ENCODE data around the gene KANTR. TPM values are rescaled to one million over a fixed set of nuclear protein-coding genes. Genes with fewer than 3 reads are reported as not detected.
"Not testable (repeated sequence)": the region's sequence is repeated elsewhere in the genome, so short reads cannot be mapped to it uniquely, and the experiment has no call there.

The KANTR gene
- total RNA-seq, 3 donors from 2014 or later: 3.4 to 4.1 (median 3.6) TPM

DNA sequence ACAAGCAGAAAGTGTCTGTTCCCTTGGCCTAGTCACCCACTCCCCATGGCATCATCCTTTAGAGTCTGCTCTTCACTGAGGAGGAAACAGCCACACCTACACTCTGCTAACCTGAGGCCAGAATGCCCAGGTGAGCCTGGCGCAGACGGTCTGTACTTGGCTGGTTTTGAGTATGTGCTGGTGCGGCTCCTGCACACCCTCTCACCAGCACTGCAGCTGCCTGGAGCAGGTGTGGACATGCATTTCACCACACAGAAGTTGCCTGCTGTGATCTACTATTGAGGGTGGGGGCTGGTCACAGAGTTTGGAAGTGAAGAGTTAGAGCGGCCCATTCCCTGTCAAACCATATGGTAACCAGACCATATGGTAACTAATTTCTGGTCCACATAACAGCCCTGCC lies 39.5 kb downstream of the KANTR start:
- Mint-ChIP-seq H3K9me3 (no peaks in the 10 kb centered on the region), H3K4me3 (no peak overlapping the region), H3K36me3 (ENCODE audit: insufficient read depth) (peaks cover 14% of the 10 kb centered on the region), H3K4me1 (ENCODE audit: low read depth) (no peaks in the 10 kb centered on the region), H3K27me3 (ENCODE audit: low read depth) (no peaks in the 10 kb centered on the region)
- no peak for DNase-seq
- no peak for ATAC-seq

DNA sequence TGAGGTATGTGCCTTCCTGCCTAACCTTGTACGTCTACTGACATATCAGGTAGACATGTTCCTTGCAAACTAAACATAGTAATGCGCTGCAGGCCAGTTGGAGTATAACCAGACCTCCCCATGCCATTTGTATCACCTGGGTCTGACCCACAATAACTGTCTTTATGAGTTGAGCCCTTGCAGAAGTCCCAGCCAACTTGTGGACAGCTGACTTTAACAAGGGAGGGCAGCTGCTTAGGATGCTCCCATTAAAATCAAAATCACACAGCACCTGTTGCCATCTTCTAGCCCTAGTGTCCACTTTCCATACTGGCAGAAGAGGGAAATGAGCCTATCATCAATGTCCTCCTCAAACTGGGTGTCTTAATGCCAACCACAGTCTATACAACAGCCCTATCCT lies 41.6 kb downstream of the KANTR start:
- Mint-ChIP-seq H3K4me3 (no peak overlapping the region), H3K36me3 (ENCODE audit: insufficient read depth) (peaks cover 12% of the 10 kb centered on the region), H3K4me1 (ENCODE audit: low read depth) (no peaks in the 10 kb centered on the region), H3K27me3 (ENCODE audit: low read depth) (no peaks in the 10 kb centered on the region), H3K9me3 (no peaks in the 10 kb centered on the region)
- no peak for ATAC-seq
- no peak for DNase-seq

DNA sequence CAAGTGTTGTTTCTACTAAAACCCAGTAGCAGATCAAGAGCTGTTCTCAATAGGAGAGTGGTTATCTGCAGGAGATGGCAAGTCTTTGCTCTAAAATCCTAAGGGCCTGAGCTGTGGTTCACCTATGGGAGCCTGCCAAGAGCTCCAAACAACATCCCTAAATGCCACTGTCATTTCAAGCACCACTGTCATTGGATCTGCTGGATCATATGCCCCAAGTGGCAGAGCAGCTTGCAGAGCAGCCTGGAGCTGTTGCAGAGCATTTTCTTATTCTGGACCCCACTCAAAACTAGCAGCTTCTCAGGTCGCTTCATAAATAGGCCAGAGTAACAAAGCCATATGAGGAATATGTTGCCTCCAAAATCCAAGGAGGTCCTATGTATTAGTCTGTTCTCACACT lies 59.6 kb downstream of the KANTR start:
- Mint-ChIP-seq H3K9me3 (no peaks in the 10 kb centered on the region), H3K27me3 (ENCODE audit: low read depth) (no peaks in the 10 kb centered on the region), H3K4me3 (no peak overlapping the region), H3K4me1 (ENCODE audit: low read depth) (no peaks in the 10 kb centered on the region), H3K36me3 (ENCODE audit: insufficient read depth) (peaks cover 2% of the 10 kb centered on the region)
- ATAC-seq (no peak), DNase-seq (no peak)

DNA sequence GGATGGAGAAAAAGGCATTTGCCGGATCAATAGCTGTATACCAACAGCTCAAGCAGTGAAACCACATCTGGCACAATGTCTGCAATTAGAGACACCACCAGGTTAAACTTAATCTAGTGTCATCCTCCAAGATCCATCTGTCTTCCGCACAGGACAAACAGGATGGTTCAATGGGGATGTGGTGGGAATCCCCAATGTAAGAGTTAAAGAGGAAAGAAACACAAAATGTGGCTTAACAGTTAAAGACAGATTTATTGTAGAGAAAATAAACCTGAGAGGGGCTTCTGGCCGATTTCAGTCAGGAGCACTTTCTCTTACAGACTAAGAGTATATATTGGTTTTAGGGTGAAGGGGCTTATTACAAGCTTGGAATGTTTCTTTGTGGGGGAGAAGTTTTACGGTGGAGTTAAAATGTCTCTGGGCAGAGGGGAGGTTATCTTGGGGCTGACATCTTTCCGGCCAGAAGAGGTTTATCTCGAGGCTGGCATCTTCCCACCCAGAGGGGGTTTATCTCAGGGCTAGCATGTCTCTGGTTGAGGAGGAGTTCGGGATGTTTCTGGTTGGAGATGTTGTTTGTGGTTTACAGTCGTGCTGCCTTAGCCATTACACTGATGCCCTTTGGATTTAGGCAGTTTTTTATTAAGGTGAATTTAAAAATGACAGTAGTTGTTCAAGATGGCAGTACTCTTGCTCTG lies 61.7 kb downstream of the KANTR start:
- Mint-ChIP-seq H3K4me1 (ENCODE audit: low read depth) (no peaks in the 10 kb centered on the region), H3K36me3 (ENCODE audit: insufficient read depth) (peaks cover 5% of the 10 kb centered on the region), H3K27me3 (ENCODE audit: low read depth) (no peaks in the 10 kb centered on the region), H3K9me3 (no peaks in the 10 kb centered on the region), H3K4me3 (no peak overlapping the region)
- DNase-seq (no peak), ATAC-seq (no peak)

DNA sequence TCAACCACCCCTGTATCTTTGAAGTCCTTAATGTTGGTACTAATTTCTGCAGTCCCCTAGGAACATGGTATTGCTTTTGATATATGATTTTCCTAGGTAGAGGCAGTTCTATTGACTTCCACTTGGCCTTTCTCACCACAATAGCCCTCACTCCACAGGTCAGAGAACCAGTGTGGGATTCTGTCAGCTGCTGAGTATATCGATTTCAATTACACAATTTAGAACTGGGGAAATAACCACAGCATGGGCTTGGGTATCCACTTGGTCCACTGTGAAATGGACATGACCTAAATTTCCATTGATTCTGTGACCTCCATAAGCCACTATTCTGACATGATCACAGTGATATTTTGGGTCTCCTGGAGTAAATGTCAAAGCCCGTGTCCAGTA lies 62.3 kb downstream of the KANTR start:
- H3K4me3 Mint-ChIP-seq: no peak overlapping the region
- H3K4me1 Mint-ChIP-seq (ENCODE audit: low read depth): no peaks in the 10 kb centered on the region
- DNase-seq (no peak), ATAC-seq (no peak)
- H3K27me3 Mint-ChIP-seq (ENCODE audit: low read depth): no peaks in the 10 kb centered on the region
- peaks cover 5% of the 10 kb centered on the region for H3K36me3 Mint-ChIP-seq (ENCODE audit: insufficient read depth)
- no peaks in the 10 kb centered on the region for H3K9me3 Mint-ChIP-seq

DNA sequence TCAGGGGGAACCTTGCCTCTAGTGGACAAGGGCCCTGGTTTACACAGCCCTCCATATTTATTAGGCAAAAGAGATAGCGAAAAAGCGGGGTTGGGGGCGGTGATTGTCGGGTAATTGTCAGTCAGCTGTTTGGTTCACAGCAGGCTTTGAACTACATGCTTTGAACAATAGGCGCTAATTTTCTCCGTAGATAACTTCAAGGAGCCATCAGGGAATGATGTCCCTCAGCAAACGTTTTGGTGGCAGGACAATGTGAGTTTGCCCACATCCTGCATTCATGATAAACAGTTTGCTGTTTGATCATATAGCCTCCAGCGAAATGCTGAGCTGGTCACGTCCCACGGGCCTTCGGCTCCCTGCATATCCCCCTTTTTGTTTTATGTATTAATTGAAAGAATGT lies 65.2 kb downstream of the KANTR start:
- Mint-ChIP-seq H3K9me3 (no peaks in the 10 kb centered on the region), H3K4me3 (no peak overlapping the region), H3K36me3 (ENCODE audit: insufficient read depth) (peaks cover 3% of the 10 kb centered on the region), H3K4me1 (ENCODE audit: low read depth) (no peaks in the 10 kb centered on the region), H3K27me3 (ENCODE audit: low read depth) (no peaks in the 10 kb centered on the region)
- ATAC-seq: no peak
- DNase-seq: no peak

DNA sequence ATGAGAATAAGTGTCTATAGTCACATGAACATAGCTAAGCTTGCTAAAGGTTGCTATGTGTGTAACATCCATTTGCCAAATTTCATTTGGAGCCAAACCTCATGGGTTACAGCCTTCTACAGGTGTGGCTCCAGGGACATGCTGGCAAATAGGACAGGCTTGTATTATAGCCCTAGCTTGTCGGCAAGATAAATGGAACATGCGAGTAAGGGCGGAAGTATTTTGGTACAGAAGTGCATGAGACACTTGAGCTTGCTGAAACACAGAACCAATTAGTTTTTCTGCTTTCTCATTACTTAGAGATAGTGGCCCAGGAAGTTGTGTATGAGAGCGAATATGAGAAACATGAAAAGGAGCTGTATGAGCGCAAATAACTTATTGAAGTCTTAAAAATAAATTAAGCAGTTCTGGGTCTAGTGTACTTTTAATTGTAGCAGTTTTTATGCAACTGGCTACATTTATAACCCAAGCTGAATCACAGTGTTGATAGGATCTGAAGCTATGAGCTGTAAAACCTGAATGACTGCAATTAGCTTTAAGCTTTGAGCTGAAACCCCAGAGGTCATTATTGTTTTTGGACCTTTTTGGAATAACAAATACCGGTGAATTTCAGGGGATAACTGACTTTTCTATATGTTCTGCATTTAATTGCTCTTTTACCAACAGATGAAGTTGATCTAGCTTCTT lies 66.5 kb downstream of the KANTR start:
- ATAC-seq (no peak), DNase-seq (no peak)
- Mint-ChIP-seq H3K36me3 (ENCODE audit: insufficient read depth) (peaks cover 3% of the 10 kb centered on the region), H3K4me1 (ENCODE audit: low read depth) (no peaks in the 10 kb centered on the region), H3K27me3 (ENCODE audit: low read depth) (no peaks in the 10 kb centered on the region), H3K9me3 (no peaks in the 10 kb centered on the region), H3K4me3 (no peak overlapping the region)

DNA sequence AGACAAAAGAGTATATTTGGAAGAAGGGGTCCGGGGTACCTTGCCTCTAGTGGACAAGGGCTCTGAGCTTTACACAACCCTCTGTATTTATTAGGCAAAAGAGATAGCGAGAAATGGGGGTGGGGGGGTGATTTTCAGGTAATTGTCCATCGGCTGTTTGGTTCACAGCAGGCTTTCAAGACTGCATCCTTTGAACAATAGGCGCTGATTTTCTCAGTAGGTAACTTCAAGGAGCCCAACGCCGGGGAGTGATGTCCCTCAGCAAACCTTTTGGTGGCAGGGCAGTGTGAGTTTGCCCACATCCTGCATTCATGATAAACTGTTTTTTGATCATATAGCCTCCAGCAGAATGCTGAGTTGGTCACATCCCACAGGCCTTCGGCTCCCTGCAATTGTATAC lies 69.5 kb downstream of the KANTR start:
- no peaks in the 10 kb centered on the region for H3K27me3 Mint-ChIP-seq (ENCODE audit: low read depth)
- peaks cover 3% of the 10 kb centered on the region for H3K36me3 Mint-ChIP-seq (ENCODE audit: insufficient read depth)
- no peak for ATAC-seq
- H3K4me3 Mint-ChIP-seq: no peak overlapping the region
- no peaks in the 10 kb centered on the region for H3K9me3 Mint-ChIP-seq
- no peaks in the 10 kb centered on the region for H3K4me1 Mint-ChIP-seq (ENCODE audit: low read depth)
- no peak for DNase-seq

DNA sequence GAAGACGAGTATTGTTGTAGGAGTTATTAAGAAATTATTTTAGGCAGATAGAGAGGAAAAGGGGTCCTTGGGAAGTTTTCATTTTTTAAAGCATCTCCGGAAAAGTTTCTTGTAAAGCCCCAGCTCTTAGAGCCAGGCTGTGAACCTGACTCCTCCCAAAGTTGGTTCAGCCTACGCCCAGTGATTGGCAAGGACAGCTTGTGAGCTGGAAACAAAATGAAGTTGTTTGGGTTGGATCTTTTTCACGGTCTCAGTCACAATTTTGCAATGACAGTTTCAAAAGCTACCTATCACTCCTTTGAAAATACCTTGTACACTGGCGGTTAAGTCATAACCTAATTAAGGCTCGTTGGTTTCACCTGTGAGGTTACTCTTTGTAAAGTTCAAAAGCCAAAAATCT lies 70.6 kb downstream of the KANTR start:
- not testable (repeated sequence) for H3K4me3 Mint-ChIP-seq; H3K27me3 Mint-ChIP-seq (ENCODE audit: low read depth)

DNA sequence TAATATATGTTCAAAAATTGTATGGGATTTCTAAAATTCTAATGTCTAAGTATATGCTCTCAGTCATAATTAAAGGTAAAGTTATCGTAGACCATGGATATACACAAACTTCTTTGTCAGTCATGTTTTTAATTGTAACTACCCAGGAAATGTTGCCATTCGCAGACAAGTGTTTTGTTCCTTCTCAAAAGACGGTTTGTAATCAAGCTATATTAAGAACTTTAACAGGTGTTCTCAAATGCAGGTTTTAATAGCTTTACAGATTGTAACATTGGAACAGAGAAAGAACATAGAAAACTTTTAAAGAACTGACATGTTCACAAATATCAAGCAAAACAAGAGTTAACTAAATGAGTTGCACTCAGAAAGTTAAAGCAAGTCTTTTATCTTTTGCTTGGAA lies 72.2 kb downstream of the KANTR start:
- Mint-ChIP-seq H3K4me1 (ENCODE audit: low read depth) (no peaks in the 10 kb centered on the region), H3K36me3 (ENCODE audit: insufficient read depth) (no peaks in the 10 kb centered on the region), H3K4me3 (no peak overlapping the region), H3K27me3 (ENCODE audit: low read depth) (no peaks in the 10 kb centered on the region), H3K9me3 (no peaks in the 10 kb centered on the region)
- ATAC-seq (no peak), DNase-seq (no peak)

More for the DNA sequence above, 70.6 kb downstream of the KANTR start:
- not testable (repeated sequence) for H3K36me3 Mint-ChIP-seq (ENCODE audit: insufficient read depth); DNase-seq; H3K9me3 Mint-ChIP-seq; ATAC-seq; H3K4me1 Mint-ChIP-seq (ENCODE audit: low read depth)

DNA sequence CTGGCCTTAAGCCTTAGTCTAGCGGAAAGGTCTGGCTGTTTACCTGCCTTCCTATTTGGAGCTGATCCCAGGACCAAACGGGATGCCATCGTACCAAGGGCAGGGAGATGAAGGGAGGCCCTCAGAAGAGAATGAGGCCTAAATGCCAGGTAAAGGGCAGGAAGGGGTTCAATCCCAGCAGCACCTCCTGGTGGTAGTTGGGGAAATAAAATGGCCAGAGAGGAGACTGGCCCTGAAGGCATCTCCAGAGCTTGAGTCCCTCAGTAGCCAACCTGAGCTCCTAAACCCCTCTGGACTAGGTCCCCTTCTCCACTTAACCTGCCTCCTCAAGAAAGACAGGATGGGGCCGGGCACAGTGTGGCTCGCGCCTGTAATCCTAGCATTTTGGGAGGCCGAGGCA lies 77.4 kb downstream of the KANTR start:
- no peak for ATAC-seq
- DNase-seq: no peak
- Mint-ChIP-seq H3K4me3 (no peak overlapping the region), H3K9me3 (peaks cover 5% of the 10 kb centered on the region), H3K27me3 (ENCODE audit: low read depth) (no peaks in the 10 kb centered on the region), H3K36me3 (ENCODE audit: insufficient read depth) (peaks cover 2% of the 10 kb centered on the region), H3K4me1 (ENCODE audit: low read depth) (no peaks in the 10 kb centered on the region)

Other genes starting within 250 kb of the KANTR start
- not detected for gene XAGE3, start 226.1 kb upstream of the KANTR start, total RNA-seq
- gene FAM156B, start 196.8 kb upstream of the KANTR start, total RNA-seq: 10 to 100 TPM; 13.4 to 18.2 (median 14.2) TPM
- gene FAM156A, start 135.6 kb upstream of the KANTR start, total RNA-seq: 10 to 100 TPM; 19.4 to 23.5 (median 20.9) TPM
- under 1 TPM in 1 of 3 donors, not detected in 2; 0.05 TPM for gene GPR173, start 45.4 kb upstream of the KANTR start, total RNA-seq
- gene TSPYL2, start 11.8 kb upstream of the KANTR start, total RNA-seq: 10 to 100 TPM; 55.8 to 73.3 (median 69.3) TPM
- 100 to 1,000 TPM in 2 of 3 donors, 10 to 100 TPM in 1; 91.7 to 149 (median 115) TPM for gene KDM5C, start 131.1 kb downstream of the KANTR start, total RNA-seq
- gene IQSEC2, start 187.4 kb downstream of the KANTR start, total RNA-seq: 1 to 10 TPM in 1 of 3 donors, under 1 TPM in 2; 0.43 to 1.2 (median 0.46) TPM